Measurements from ENCODE around the gene ROR2.
"Not testable (repeated sequence)": the region's sequence is repeated elsewhere in the genome, so short reads cannot be mapped to it uniquely, and the experiment has no call there.

The ROR2 gene

DNA sequence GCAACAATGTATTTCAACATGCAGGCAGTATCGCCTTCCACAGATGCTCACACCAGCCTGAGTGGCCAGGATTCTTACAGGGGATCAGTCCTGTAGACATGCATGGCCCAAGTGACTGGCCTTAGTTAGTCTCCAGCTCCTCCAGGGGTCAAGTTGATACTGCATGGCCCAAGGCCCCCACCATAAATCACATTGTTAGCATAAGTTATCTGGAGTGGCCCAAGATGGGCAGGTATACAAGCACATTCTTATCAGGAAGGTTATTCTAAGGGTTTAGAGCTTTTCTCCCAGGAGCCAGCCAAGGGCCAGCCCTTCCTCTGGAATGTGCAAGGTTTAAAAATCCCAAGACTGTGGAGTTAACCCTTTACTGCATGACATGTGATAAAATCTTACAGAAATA, 295.5 kb downstream of the ROR2 start:
- H3K9me3 Mint-ChIP-seq, result no peaks in the 10 kb centered on the region
- peaks cover 18% of the 10 kb centered on the region for H3K27me3 Mint-ChIP-seq
- DNase-seq (no peak), ATAC-seq (no peak)
- H3K4me1 Mint-ChIP-seq, result no peaks in the 10 kb centered on the region
- H3K27ac Mint-ChIP-seq, result no peak overlapping the region
- no peak overlapping the region for H3K4me3 Mint-ChIP-seq
- H3K36me3 Mint-ChIP-seq (ENCODE audit: low read depth), result no peaks in the 10 kb centered on the region

DNA sequence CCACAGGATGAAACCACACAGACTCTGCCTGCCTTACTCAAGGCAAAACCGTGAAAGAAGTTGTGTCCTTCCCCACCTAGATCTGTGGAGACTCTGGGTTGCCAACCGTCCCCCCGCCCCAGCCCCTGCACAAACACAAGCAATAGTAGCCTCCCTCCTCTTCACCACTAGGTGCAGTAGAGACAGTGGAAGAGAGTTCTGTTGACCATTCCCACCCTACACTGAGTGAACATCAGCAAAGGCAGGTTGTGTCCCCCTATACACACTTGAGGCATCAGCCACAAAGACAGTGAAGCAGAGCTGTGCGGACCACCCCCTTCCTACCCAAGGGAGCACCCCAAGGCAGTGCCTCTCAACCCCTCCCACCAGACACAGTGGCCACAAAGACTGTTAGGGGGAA, 302.7 kb downstream of the ROR2 start:
- Mint-ChIP-seq H3K27me3 (peaks cover 27% of the 10 kb centered on the region), H3K27ac (no peak overlapping the region), H3K4me1 (no peaks in the 10 kb centered on the region), H3K9me3 (no peaks in the 10 kb centered on the region), H3K4me3 (no peak overlapping the region), H3K36me3 (ENCODE audit: low read depth) (no peaks in the 10 kb centered on the region)
- no peak for DNase-seq
- ATAC-seq, result no peak

DNA sequence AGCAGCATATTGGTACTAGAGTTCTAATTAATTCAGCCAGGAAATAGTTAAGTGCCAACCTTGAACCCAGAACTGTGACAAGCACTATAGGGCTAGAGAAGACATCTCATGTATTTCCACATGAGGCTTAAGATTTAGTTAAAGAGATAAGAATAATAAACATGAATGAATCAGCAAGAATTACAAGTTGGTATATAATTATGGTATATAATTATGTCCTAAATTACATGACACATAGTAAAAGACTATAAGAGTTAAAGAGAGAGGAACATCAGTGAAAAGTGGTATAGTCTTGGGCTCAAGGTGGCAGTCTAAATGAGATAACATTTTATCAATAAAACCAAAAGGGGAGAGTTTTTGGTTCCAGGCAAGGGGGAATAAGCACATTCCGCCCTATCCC, 303.3 kb downstream of the ROR2 start:
- no peak for ATAC-seq
- Mint-ChIP-seq H3K4me1 (no peaks in the 10 kb centered on the region), H3K27ac (no peak overlapping the region), H3K27me3 (peaks cover 27% of the 10 kb centered on the region), H3K36me3 (ENCODE audit: low read depth) (no peaks in the 10 kb centered on the region), H3K9me3 (no peaks in the 10 kb centered on the region), H3K4me3 (no peak overlapping the region)
- no peak for DNase-seq

- Mint-ChIP-seq H3K4me3 (no peak overlapping the region), H3K27me3 (peaks cover 18% of the 10 kb centered on the region), H3K9me3 (no peaks in the 10 kb centered on the region), H3K4me1 (no peaks in the 10 kb centered on the region), H3K27ac (no peak overlapping the region), H3K36me3 (ENCODE audit: low read depth) (no peaks in the 10 kb centered on the region)
- DNase-seq (no peak), ATAC-seq (no peak)
Observed at GRCh38 chr9:91644433-91644832, 305.6 kb downstream of the ROR2 start.

DNA sequence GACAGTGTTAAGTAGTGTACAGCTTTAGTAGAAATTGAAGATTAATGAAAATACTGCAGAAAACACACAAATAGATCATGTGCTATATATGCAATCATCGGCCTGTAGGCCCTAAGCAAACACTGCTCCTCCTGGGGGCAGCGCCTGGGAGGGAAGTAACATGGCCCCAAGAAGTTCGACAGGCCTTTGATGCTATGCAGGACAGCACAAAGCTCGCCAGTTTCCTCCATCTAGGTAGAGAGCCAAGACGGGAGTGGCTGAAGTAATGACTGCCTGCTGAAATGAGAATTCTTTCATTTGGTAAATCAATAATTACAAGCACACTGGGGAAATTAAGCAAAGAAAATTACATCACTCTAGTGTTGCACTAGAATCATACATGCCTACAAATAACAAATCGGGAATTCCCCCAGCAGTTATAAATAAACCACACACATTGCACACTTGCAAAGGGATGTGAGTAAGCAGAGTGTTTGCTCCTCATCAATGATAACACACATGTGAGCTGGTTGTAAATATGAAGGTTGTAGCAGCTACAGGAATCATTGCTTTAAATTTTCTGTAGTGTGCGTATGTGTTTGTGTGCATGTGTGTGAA, 306.4 kb downstream of the ROR2 start:
- ATAC-seq (no peak), DNase-seq (no peak)
- H3K4me3 Mint-ChIP-seq, result no peak overlapping the region
- H3K27me3 Mint-ChIP-seq, result peaks cover 14% of the 10 kb centered on the region
- no peaks in the 10 kb centered on the region for H3K4me1 Mint-ChIP-seq
- no peaks in the 10 kb centered on the region for H3K36me3 Mint-ChIP-seq (ENCODE audit: low read depth)
- H3K27ac Mint-ChIP-seq, result no peak overlapping the region
- no peaks in the 10 kb centered on the region for H3K9me3 Mint-ChIP-seq

- no peaks in the 10 kb centered on the region for H3K36me3 Mint-ChIP-seq (ENCODE audit: low read depth)
- no peaks in the 10 kb centered on the region for H3K4me1 Mint-ChIP-seq
- no peak overlapping the region for H3K4me3 Mint-ChIP-seq
- no peak overlapping the region for H3K27ac Mint-ChIP-seq
- DNase-seq, result no peak
- ATAC-seq, result no peak
- H3K9me3 Mint-ChIP-seq, result no peaks in the 10 kb centered on the region
- peaks cover 14% of the 10 kb centered on the region for H3K27me3 Mint-ChIP-seq
Observed at GRCh38 chr9:91642771-91643170, 307.3 kb downstream of the ROR2 start.

DNA sequence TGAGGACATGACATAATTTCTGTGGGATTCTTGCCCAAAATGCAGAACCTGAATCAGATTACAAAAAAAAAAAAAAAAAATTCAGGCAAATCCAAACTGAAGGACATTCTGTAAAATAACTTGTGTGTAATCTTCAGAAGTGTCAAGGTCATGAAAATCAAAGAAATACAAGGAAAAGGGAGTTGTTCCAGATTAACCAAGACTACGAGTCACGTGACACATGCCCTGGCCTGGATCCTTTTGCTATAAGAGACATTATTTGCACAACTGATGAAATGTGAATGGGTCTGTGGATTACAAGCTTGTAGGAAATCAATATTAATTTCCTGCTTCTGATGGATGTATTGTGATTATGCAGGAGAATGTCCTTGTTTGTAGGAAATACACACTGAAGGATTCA, 309.6 kb downstream of the ROR2 start:
- Mint-ChIP-seq H3K4me1 (no peaks in the 10 kb centered on the region), H3K9me3 (no peaks in the 10 kb centered on the region), H3K36me3 (ENCODE audit: low read depth) (no peaks in the 10 kb centered on the region), H3K27me3 (peaks cover 11% of the 10 kb centered on the region), H3K27ac (no peak overlapping the region), H3K4me3 (no peak overlapping the region)
- ATAC-seq (no peak), DNase-seq (no peak)

DNA sequence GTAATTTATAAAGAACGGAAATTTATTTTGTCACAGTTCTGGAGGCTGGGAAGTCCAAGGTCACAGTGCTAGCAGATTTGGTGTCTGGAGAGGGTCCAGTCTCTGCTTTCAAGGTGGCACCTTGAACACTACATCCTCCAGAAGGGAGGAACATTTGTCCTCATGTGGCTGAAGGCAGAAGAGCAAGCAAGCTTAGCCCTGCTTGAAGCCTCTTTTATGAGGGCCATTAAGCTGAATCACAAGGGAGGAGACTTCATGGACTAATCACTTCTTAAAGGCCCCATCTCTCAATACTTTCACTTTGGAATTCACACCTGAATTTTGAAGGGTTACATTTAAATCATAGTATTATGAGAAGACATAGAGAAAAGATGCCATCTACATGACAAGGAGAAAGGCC, 311.0 kb downstream of the ROR2 start:
- H3K36me3 Mint-ChIP-seq (ENCODE audit: low read depth), result no peaks in the 10 kb centered on the region
- DNase-seq (no peak), ATAC-seq (no peak)
- no peak overlapping the region for H3K4me3 Mint-ChIP-seq
- peaks cover 14% of the 10 kb centered on the region for H3K27me3 Mint-ChIP-seq
- H3K9me3 Mint-ChIP-seq, result no peaks in the 10 kb centered on the region
- no peaks in the 10 kb centered on the region for H3K4me1 Mint-ChIP-seq
- no peak overlapping the region for H3K27ac Mint-ChIP-seq

DNA sequence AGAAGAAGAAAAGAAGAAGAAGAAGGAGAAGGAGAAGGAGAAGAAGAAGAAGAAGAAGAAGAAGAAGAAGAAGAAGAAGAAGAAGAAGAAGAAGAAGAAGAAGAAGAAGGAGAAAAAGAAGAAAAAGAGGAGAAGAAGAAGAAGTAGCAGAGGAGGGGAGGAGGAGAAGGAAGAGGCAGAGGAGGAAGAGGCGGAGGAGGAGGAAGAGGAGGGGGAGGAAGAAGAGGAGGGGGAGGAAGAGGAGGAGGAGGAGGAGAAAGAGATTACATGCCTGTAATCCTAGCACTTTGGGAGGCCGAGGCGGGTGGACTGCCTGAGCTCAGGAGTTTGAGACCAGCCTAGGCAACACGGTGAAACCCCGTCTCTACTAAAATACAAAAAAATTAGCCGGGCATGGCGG, 315.2 kb downstream of the ROR2 start:
- DNase-seq; H3K4me3 Mint-ChIP-seq; H3K36me3 Mint-ChIP-seq (ENCODE audit: low read depth); H3K4me1 Mint-ChIP-seq; H3K27ac Mint-ChIP-seq; ATAC-seq; H3K9me3 Mint-ChIP-seq: not testable (repeated sequence)
- H3K27me3 Mint-ChIP-seq, result peaks cover 43% of the 10 kb centered on the region

- H3K9me3 Mint-ChIP-seq, result peaks cover 3% of the 10 kb centered on the region
- H3K36me3 Mint-ChIP-seq (ENCODE audit: low read depth), result no peaks in the 10 kb centered on the region
- ATAC-seq (no peak), DNase-seq (no peak)
- H3K4me3 Mint-ChIP-seq, result no peak overlapping the region
- H3K27me3 Mint-ChIP-seq, result peaks cover 50% of the 10 kb centered on the region
- H3K4me1 Mint-ChIP-seq, result no peaks in the 10 kb centered on the region
- H3K27ac Mint-ChIP-seq, result no peak overlapping the region
Observed at GRCh38 chr9:91629718-91630117, 320.3 kb downstream of the ROR2 start.

- DNase-seq (no peak), ATAC-seq (no peak)
- H3K36me3 Mint-ChIP-seq (ENCODE audit: low read depth), result no peaks in the 10 kb centered on the region
- H3K27me3 Mint-ChIP-seq, result peaks cover 53% of the 10 kb centered on the region
- no peaks in the 10 kb centered on the region for H3K4me1 Mint-ChIP-seq
- H3K4me3 Mint-ChIP-seq, result no peak overlapping the region
- peaks cover 3% of the 10 kb centered on the region for H3K9me3 Mint-ChIP-seq
- H3K27ac Mint-ChIP-seq, result no peak overlapping the region
Observed at GRCh38 chr9:91628892-91629291, 321.1 kb downstream of the ROR2 start.

GRCh38 chr9:91625331-91625730, 324.7 kb downstream of the ROR2 start:
- H3K27me3 Mint-ChIP-seq, result peaks cover 52% of the 10 kb centered on the region
- H3K9me3 Mint-ChIP-seq, result peaks cover 3% of the 10 kb centered on the region
- H3K36me3 Mint-ChIP-seq (ENCODE audit: low read depth), result no peaks in the 10 kb centered on the region
- peaks cover 2% of the 10 kb centered on the region for H3K4me1 Mint-ChIP-seq
- H3K4me3 Mint-ChIP-seq, result no peak overlapping the region
- no peak overlapping the region for H3K27ac Mint-ChIP-seq
- ATAC-seq (no peak), DNase-seq (no peak)

DNA sequence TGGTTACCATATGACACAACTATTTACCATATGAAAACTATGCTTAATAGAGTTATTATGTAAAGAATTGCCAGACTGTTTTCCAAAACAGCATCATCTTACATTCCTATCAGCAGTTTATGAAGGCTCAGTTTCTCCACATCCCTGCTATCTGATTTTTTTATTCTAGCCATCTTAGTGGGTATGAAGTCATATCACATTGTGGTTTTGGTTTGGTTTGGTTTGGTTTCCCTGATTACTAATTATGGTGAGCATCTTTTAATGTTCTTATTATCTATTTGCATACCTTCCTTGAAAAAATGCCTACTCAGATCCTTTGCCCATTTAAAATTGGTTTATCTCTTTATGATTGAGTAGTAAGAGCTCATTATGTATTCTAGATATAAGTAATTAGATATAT, 327.0 kb downstream of the ROR2 start:
- H3K4me3 Mint-ChIP-seq, result no peak overlapping the region
- peaks cover 2% of the 10 kb centered on the region for H3K4me1 Mint-ChIP-seq
- ATAC-seq (peak; percentile 28), DNase-seq (no peak)
- H3K9me3 Mint-ChIP-seq, result peaks cover under 1% of the 10 kb centered on the region
- peak overlapping the region; percentile 61 for H3K27ac Mint-ChIP-seq
- H3K27me3 Mint-ChIP-seq, result peaks cover 58% of the 10 kb centered on the region
- no peaks in the 10 kb centered on the region for H3K36me3 Mint-ChIP-seq (ENCODE audit: low read depth)

GRCh38 chr9:91622121-91622520, 327.9 kb downstream of the ROR2 start:
- not testable (repeated sequence) for H3K36me3 Mint-ChIP-seq (ENCODE audit: low read depth); H3K4me3 Mint-ChIP-seq; H3K4me1 Mint-ChIP-seq; H3K27ac Mint-ChIP-seq; H3K9me3 Mint-ChIP-seq; ATAC-seq; DNase-seq
- H3K27me3 Mint-ChIP-seq, result peaks cover 58% of the 10 kb centered on the region

GRCh38 chr9:91614044-91614443, 336.0 kb downstream of the ROR2 start:
- H3K4me3 Mint-ChIP-seq; DNase-seq; ATAC-seq; H3K27ac Mint-ChIP-seq; H3K4me1 Mint-ChIP-seq; H3K36me3 Mint-ChIP-seq (ENCODE audit: low read depth); H3K9me3 Mint-ChIP-seq: not testable (repeated sequence)
- peaks cover 16% of the 10 kb centered on the region for H3K27me3 Mint-ChIP-seq

GRCh38 chr9:91611582-91611981, 338.4 kb downstream of the ROR2 start:
- ATAC-seq, result no peak
- Mint-ChIP-seq H3K4me3 (no peak overlapping the region), H3K27me3 (peaks cover 20% of the 10 kb centered on the region), H3K4me1 (no peaks in the 10 kb centered on the region), H3K36me3 (ENCODE audit: low read depth) (no peaks in the 10 kb centered on the region), H3K27ac (no peak overlapping the region), H3K9me3 (no peaks in the 10 kb centered on the region)
- DNase-seq, result no peak
